Measurements from ENCODE around the gene BHLHE40. TPM values are rescaled to one million over a fixed set of nuclear protein-coding genes. Genes with fewer than 3 reads are reported as not detected.

The BHLHE40 gene
- total RNA-seq, 4 donors from 2014 or later, result 16.8 to 55.5 (median 29.9) TPM

GRCh38 chr3:4950351-4950784 is 28.9 kb upstream of the BHLHE40 start:
- TF ChIP-seq, protein P1, sequence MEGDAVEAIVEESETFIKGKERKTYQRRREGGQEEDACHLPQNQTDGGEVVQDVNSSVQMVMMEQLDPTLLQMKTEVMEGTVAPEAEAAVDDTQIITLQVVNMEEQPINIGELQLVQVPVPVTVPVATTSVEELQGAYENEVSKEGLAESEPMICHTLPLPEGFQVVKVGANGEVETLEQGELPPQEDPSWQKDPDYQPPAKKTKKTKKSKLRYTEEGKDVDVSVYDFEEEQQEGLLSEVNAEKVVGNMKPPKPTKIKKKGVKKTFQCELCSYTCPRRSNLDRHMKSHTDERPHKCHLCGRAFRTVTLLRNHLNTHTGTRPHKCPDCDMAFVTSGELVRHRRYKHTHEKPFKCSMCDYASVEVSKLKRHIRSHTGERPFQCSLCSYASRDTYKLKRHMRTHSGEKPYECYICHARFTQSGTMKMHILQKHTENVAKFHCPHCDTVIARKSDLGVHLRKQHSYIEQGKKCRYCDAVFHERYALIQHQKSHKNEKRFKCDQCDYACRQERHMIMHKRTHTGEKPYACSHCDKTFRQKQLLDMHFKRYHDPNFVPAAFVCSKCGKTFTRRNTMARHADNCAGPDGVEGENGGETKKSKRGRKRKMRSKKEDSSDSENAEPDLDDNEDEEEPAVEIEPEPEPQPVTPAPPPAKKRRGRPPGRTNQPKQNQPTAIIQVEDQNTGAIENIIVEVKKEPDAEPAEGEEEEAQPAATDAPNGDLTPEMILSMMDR (IDR thresholded peaks at IDR 0.05; ENCODE audit: low read depth), result no peak

- TF ChIP-seq, protein P1 (IDR thresholded peaks at IDR 0.05; ENCODE audit: low read depth), result no peak
These were observed 28.3 kb upstream of the BHLHE40 start for GRCh38 chr3:4950948-4951347.

DNA sequence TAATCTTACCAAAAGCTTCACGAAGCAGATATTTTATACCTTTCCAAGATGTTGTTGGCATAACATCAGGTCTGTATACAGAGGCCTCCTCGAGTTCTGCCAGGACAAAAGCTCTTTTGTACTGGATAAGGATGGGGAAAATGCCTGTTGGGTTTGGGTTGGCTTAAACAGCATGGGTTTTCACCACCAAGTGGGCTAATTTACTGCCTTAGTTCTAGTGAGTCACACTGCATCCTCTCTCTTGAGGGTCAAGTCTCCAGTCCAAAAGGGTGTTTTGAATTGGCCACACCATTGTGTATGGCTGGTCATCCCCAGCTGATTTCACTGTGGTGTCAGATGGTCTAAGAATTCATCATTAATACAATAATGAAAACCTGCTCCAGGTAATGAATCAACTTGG is 26.1 kb upstream of the BHLHE40 start:
- TF ChIP-seq, protein P1 (IDR thresholded peaks at IDR 0.05; ENCODE audit: low read depth), result no peak

GRCh38 chr3:4954256-4955000 is 24.8 kb upstream of the BHLHE40 start:
- TF ChIP-seq, protein P1 (IDR thresholded peaks at IDR 0.05; ENCODE audit: low read depth), result no peak

DNA sequence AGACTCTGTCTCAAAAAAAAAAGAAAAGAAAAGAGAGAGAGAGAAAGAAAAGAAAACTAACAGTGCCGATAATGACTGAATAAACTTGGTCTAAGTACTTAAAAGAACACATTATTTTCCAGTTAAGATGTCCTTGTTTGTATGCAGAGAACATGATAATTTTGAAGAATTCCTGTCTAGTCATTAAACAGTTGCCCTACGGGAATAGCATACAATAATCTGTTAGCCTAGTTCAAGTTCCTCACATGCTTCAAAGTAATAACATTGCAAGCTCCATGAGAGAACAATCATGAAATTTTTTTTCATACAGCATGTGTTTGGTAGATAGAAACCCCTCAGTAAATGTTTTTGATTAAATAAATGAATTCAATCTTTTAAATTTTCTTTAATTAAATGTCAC is 23.1 kb upstream of the BHLHE40 start:
- TF ChIP-seq, protein P1 (IDR thresholded peaks at IDR 0.05; ENCODE audit: low read depth), result no peak

- TF ChIP-seq, protein P1 (IDR thresholded peaks at IDR 0.05; ENCODE audit: low read depth), result no peak
These were observed 22.5 kb upstream of the BHLHE40 start for GRCh38 chr3:4956738-4957137.

DNA sequence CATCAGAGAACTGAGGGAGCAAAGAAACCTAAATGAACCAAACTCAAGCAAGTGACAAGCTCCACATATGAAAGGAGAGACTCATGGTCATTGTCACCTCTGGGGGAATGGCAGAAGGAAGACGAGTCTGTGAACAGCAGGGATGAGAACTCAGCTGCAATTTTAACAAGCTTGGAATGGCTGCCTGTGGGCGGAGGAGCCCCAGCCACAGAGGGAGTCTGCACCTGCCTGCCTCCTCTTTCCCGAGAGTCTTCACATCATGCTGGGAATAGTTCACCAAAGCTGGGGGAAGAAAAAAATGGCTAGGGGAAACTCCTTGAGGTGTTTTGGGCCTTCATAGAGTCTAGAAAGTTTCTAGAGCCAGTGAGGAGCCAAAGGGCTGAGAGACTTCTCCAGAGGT is 21.3 kb upstream of the BHLHE40 start:
- TF ChIP-seq, protein P1 (IDR thresholded peaks at IDR 0.05; ENCODE audit: low read depth), result no peak
